Embryonic facial prominence (tissue), 1 donor: ENCODE data around the gene SELENOM.

ENCODE experiments used
- DNase-seq: peaks from one replicate; pipeline ENCODE4 v3.0.0-alpha.2; 2016; ENCODE audit errors: extremely low spot score

SELENOM gene, protein sequence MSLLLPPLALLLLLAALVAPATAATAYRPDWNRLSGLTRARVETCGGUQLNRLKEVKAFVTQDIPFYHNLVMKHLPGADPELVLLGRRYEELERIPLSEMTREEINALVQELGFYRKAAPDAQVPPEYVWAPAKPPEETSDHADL

DNA sequence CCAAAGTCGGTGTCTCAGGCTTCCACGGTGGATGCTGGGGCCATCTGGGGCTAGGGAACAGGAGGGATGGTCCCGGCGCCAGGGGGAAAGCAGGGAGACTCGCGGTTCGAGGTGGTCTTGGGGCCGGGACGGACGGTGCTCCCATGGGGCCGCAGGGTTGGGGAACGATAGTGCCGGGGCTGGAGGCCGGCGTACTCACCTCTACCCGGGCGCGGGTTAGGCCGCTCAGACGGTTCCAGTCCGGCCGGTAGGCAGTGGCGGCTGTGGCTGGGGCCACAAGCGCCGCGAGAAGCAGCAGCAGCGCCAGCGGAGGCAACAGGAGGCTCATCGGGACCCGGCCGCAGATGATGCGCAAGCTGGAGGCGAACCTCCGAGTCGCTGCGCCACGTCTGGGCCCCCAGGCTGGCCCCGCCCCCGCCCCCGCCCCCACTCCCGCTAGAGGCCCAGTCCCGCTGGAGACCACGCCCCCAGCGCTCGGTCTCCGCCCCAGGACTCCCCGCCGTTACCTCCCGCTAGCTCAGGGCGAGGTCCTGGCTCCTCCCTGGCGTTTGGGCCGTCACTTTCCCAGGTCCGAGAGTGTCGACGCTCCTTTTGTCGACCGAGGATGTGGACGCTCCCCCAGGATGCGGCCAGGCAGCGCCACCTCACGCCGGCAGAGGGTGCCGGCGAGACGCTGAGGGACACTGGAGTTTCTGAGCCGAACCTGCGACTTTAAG is at the start of gene SELENOM:
TSS of gene SELENOM (minus strand) at position 391 of the 716 bp plus-strand sequence. CDS start at position 328, 63 bp downstream.
- peak; percentile 85 for DNase-seq

DNA sequence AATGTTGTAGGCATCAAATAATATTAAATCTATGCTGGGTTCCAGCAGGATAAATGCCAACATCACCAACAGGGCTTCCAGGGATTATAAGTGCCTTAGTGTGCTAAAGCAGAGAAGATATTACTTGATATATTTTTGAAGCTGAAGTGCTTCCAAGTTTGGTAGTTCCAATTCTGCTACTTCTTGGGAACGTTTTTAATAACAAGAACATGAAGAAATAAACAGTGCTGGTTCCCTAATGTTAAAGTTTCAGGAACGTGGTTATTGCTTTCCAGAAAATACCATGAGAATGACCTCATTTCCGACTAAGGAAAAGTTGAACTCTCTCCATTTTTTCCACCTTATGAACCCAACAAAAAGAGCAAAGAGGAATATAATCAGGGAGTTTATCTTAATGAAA is 48.1 kb upstream of the SELENOM start:
- DNase-seq = no peak

- no peak for DNase-seq
Observed at GRCh38 chr22:31154975-31155374, 47.6 kb upstream of the SELENOM start.

GRCh38 chr22:31153357-31153756 is 46.0 kb upstream of the SELENOM start:
- no peak for DNase-seq

DNA sequence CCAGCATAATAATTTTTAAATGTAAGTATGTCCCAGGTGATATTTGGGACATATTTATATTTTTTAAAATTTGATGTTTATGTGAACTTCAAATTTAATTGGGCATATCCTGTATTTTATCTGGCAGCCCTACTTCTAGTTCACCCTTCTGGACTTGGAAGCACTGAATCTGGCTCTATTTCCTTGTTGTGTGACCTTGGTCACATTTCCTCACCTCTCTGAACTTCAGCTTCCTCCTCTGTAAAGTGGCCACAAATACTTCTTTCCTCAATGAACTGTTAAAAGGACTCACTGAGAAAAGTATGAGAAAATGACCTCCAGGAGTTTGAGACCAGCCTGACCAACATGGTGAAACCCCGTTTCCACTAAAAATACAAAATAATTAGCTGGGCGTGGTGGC is 44.5 kb upstream of the SELENOM start:
- DNase-seq = no peak

- no peak for DNase-seq
Observed at GRCh38 chr22:31150615-31151014, 43.2 kb upstream of the SELENOM start.

DNA sequence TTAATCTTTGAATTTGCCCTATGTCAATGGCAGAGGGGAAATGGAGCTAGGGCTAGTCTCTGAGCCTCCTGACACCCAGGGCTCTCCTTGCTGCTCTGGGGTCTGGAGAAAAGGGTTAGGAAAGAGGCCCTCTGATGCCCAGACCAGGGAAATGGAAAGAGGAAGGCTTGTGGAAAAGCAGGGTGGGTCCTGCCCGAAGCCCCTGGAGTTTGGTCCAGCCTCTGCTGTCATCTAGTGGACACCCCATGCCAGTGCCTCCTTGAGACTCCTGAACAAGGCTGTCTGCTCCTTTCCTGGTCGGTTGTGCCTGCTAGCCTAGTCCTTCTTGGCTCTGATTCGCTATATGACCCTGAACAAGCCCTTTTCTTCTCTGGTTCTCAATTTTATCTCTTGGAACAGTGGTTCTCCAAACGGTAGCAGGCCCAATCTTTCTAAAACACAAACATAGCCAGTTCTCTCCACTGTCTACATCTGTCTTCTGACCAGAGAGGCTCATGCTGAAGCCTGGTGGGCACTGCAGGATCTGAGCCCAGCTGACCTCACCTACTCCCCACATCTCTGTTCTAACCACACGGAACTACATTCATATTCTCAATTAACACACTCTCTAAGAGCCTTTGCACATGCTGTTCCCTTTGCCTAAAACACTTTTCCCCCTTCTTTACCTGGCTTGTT is 41.7 kb upstream of the SELENOM start:
- DNase-seq = peak; percentile 39

- DNase-seq = no peak
Observed at GRCh38 chr22:31148488-31148887, 41.1 kb upstream of the SELENOM start.

DNA sequence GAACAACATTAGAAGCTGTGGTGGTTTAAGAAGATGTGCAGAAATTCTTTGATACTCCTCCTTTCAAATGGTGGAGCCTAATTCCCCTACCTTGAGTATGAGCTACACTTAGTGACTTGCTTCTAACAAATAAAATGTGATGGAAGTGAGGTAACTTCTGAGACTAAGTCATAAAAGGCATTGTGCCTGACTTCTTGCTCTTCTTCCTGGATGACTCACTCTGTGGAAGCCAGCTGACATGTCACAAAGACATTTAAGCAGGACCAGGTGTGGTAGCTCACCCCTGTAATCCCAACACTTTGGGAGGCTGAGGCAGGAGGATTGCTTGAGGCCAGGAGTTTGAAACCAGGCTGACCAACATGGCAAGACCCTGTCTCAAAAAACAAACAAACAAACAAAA is 36.9 kb upstream of the SELENOM start:
- DNase-seq = no peak

DNA sequence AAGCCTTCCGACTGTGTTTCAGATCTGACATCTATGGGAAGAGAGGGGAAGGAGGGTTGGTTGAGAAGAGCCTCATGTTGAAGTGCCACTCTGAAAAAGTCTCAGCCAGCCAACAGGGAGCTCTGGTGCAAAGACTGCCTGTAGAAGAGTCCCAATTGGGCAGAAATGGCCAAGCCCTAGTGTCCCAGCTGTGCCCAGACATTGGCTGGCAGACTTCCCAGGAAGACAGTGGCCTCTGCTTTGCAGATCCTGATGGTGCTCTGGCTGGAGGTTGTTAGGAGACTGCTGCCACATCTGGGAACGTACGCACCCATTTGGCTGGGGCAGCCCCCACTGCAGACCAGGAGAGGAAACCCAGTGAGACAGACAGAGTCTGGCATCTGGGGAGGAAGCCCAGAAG is 36.2 kb upstream of the SELENOM start:
- DNase-seq = no peak

GRCh38 chr22:31143038-31143437 is 35.7 kb upstream of the SELENOM start:
- DNase-seq = no peak

DNA sequence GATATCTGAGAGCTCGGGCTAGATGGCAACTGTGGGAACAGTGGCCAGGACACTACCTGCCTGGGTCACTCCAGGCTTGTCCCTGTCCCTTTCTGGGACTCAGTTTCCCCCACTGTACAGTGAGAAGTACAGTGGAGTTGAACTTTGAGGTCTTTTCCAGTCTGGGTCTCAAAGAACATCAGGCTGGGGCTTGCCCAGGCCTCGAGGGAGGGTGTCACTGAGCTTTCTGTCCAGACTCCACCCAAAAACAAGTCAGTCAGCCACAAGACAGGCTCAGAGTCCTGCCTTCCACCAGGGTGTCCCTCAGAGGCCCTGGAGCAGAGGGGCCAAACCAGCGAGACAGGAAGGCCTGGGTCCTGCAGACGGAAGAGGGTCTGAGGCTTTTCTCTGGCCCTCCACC is 34.9 kb upstream of the SELENOM start:
- no peak for DNase-seq

GRCh38 chr22:31141551-31141950 is 34.2 kb upstream of the SELENOM start:
- no peak for DNase-seq

DNA sequence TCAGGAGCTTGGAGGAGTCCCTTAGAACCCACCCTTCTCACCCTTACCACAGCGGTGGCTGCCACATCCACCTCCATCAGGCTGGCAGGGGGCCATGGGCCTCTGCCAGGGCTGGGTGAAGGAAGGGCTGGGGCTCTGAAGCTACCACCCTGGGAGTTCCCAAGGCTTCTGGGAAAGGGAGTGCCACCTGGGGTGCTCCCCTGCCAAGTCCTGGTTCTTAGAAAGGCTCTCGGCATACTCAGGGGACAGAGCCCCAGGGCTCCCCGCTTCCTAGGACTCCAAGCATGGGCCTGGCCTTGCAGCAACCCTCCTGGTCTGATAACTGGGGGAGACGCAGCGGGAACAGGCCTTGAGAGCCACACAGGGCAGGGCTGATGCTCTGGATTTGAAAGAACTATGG is 33.4 kb upstream of the SELENOM start:
- DNase-seq = no peak

DNA sequence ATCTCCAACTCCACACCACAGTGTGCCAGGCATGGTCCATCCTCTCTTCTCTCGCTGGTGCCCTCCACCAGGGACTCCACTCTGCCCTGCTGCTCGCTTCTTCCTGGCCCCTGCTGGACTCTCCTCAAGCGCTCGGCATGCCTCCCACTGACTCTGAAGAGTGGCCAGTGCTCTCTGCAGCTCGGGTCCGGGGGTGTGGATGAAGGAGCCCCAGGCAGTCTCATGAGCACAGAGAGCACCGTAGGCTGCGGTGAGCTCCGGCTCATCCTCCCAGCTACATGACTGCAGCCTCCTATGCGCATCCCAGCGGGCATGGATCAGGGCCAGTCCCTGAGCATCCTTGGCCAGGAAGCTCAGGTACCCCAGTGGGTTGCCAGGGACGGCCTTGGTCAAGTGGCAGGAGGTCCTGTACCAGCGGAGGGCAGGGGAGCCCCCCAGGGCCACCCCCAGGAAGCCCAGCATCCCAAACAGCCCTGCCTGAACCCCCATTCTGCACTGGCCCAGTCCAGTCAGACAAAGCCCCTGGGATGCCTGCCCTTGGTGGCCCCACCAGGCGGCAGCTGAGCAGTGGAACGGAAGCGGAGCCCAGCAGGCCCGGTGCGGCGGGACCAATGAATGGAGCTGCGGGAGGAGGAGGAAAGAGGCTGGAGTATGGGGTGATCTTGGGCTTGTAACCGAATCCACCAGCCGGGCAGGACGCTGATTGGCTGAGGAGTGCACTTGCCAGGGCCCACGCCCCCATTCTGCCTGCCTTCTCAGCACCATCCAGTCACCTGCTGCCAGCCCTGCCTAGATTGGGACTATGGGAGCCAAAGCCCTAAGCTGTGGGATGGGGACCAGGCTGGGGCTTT is 32.7 kb upstream of the SELENOM start, which contains the start of gene PLA2G3:
TSS of gene PLA2G3 (minus strand) at position 643 of the 851 bp plus-strand sequence. CDS start at position 489, 154 bp downstream.
- no peak for DNase-seq

DNA sequence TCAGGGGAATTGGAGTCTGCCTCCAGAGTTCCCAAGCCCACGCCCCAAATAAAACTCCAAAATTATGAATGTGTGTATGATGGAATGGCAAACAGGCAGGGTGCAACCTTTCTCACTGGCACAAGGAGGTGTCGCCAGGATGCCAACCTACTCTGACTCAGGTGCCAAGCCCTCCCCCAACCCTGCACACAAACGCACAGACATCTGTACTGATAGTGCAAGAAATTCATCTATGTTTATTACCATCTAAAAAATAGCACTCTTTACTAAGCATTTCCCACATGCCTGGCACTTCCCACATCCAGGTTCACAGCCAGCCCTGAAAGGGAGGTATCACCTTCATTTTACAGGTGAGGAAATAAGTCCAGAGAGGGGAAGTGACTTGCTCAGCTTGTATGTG is 31.7 kb upstream of the SELENOM start:
- no peak for DNase-seq

DNA sequence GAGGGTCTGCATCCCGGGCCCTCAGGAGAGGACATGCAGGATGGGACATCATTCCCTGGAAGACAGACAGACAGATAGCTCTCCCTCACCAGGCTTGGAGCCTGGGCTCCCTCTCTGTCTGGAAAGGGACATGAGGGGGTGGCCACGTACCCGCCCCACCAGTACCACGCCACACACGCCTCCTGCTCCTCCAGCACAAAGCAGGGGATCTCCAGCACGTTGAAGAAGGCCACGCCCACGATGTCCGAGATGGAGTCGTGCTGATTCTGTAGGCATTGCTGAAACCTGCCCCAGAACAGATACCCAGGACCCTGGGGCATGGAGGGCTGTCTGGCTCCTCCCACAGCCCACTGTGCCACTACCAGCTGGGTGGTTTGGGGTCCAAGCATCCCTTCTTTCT is 30.8 kb upstream of the SELENOM start:
- no peak for DNase-seq

DNA sequence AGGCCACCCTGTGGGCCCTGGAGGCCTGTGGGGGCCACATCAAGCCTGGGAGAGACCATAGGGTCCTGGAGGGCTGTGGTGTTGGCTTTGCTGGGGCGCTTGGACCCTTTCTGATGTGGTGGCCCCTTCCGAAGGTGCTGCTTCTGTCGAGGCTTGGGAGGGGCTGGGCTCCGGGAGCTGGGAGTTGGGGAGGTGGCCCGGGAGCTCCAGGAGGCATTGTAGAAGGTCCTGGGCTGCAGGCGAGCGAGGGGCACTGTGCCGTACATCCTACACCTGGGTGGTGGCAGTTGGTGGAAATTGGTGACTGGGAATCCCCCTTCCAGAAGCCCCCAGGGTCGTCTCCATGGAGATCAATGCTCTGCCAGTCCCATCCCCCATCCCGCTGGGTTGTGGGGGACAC is 30.4 kb upstream of the SELENOM start:
- DNase-seq = no peak

GRCh38 chr22:31136711-31137110 is 29.3 kb upstream of the SELENOM start:
- DNase-seq = no peak

DNA sequence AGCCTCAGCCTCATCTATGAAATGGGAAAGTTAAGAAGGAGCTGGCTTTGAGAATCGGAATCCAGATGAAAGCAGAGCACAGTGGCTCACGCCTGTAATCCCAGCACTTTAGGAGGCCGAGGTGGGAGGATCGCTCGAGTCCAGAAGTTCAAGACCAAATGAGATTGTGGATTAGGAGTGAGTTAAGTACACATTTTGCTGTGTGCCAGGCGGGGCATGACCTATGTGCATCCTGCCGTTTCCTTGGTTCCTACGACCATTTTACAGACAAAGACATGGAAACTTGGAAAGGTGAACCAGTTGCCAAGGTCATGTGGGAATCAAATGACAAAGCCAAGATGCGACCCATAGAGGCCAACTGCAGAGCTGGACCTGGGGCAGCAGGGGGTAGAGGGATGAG is 28.8 kb upstream of the SELENOM start:
- no peak for DNase-seq

GRCh38 chr22:31135706-31136105 is 28.3 kb upstream of the SELENOM start:
- no peak for DNase-seq

GRCh38 chr22:31134688-31135087 is 27.3 kb upstream of the SELENOM start:
- DNase-seq = no peak
